C4-2B (cell line): ENCODE data around the gene COL4A2.

Experiments used
- CTCF ChIP-seq: fragments of 450-650 bp; conservative IDR thresholded peaks from 2 replicates; pipeline ENCODE4 v1.5.1; 2017; ENCODE audit warnings: mild to moderate bottlenecking
- ZFX ChIP-seq: fragments of 450-650 bp; IDR thresholded peaks from 2 replicates; pipeline ENCODE4 v1.6.1; 2017

DNA sequence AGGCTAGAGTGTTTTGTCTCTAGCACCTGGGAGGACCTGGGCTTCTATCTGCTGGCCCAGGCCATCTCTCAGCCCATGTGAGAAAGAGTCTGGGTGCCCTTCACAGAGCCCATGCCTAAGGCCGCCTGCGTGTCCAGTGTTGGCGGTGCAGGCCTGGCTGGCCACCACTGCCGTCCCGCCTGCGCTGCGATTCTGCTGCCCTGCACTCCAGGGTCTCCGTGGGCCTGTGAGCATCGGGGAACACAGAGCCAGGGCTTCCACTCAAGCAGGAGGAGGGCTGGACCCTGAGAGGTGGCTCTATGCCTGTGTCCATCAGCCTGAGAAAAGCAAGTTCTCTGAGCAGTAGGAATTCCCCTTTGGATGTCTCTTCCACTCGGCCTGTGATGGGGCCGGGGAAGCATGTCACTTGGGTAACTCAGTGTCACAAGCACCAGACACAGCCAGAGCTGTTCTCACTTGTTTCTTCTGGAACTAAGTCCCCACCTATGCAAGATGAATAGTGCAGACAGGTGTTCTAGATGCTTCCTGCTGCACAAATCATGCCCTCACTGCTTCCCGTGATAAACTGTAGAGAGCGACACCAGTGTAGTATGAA, 160.5 kb downstream of the COL4A2 start:
- TF ChIP-seq CTCF (no peak), ZFX (no peak)
